SK-N-MC (cell line): ENCODE results near the gene PIK3CB.

Experiments
- DNase-seq: peaks from one replicate; pipeline ENCODE4 v3.0.0-alpha.2; 2011; ENCODE audit warnings: low read depth, low spot score
- H3K27ac ChIP-seq: fragments of 200-600 bp; sonication (generic); 2 replicates; pipeline ENCODE4 v1.5.1; 2016; ENCODE audit warnings: mixed run types
- H3K36me3 ChIP-seq: fragments of 200-600 bp; sonication (generic); 2 replicates; pipeline ENCODE4 v1.6.1; 2017; ENCODE audit warnings: antibody characterized with exemption, low read length, mixed read lengths; ENCODE audit not compliant: insufficient read depth
- H3K4me3 ChIP-seq: fragments of 200-600 bp; sonication (generic); 2 replicates; pipeline ENCODE4 v1.5.1; 2016
- H3K9ac ChIP-seq: fragments of 200-600 bp; sonication (generic); 2 replicates; pipeline ENCODE4 v1.8.0; 2017; ENCODE audit warnings: mixed run types, mixed read lengths; ENCODE audit not compliant: insufficient read length
- H3K9me3 ChIP-seq: fragments of 200-600 bp; sonication (generic); 2 replicates; pipeline ENCODE4 v1.6.1; 2017; ENCODE audit warnings: low read depth, mild to moderate bottlenecking, antibody characterized with exemption, low read length, moderate library complexity, mixed read lengths
- EZH2 ChIP-seq: fragments of 200-600 bp; sonication (generic); IDR thresholded peaks from one replicate; pipeline ENCODE4 v1.6.1; 2017; ENCODE audit warnings: antibody characterized with exemption
- FOXP2 ChIP-seq: optimal IDR thresholded peaks from 2 replicates; pipeline ENCODE3; 2011; ENCODE audit warnings: mild to moderate bottlenecking, moderate library complexity; ENCODE audit not compliant: insufficient read depth; ENCODE audit errors: extremely low read length, control extremely low read depth
- POLR2AphosphoS5 ChIP-seq: IDR thresholded peaks from 2 replicates; pipeline ENCODE4 v1.6.1; 2012; ENCODE audit warnings: mild to moderate bottlenecking, low read depth, low read length, borderline replicate concordance

PIK3CB gene

DNA sequence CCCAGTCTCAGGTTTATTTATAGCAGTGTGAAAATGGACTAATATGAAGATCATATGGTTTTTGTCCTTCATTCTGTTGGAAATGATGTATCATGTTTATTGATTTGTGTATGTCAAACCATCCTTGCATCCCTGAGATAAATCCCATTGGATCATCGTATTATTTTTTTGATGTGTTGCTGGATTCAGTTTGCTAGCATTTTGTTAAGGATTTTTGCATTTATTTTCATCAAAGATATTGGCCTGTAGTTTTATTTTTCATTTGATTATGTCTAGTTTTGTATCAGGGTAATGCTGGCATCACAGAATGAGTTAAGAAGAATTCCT is 191.8 kb downstream of the PIK3CB start:
- Histone ChIP-seq H3K36me3 (no peaks in the 10 kb centered on the region), H3K27ac (no peak overlapping the region), H3K9me3 (no peaks in the 10 kb centered on the region; the same call in 1 of the 2 replicates), H3K4me3 (no peak overlapping the region), H3K9ac (no peak overlapping the region)
- no peak for DNase-seq
- TF ChIP-seq POLR2AphosphoS5 (no peak), FOXP2 (no peak), EZH2 (no peak)

DNA sequence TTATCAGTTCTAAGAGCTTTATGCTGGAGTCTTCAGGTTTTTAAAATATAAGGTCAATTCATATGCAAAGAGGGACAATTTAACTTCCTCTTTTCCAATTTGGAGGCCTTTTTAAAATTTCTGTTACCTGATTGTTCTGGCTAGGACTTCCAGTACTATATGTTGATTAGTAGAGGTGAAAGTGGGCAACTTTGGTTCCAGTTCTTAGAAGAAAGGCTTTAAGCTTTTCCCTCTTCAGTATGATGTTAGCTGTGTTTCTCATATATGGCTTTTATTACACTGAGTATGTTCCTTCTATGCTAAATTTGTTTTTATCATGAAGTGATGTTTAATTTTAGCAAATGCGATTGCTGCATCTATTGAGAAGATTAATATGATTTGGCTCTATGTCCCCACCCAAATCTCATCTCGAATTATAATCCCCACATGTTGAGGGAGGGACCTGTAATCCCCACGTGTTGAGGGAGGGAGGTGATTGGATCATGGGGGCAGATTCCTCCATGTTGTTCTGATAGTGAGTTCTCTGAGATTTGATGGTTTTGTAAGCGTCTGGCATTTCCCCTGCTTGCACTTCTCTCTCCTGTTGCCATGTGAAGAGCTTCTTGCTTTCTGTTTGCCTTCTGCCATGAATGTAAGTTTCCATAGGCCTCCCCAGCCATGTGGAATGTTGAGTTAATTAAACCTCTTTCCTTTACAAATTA is 192.4 kb downstream of the PIK3CB start:
- Histone ChIP-seq H3K4me3 (no peak overlapping the region), H3K36me3 (no peaks in the 10 kb centered on the region), H3K9me3 (no peaks in the 10 kb centered on the region; the same call in 1 of the 2 replicates), H3K9ac (no peak overlapping the region), H3K27ac (no peak overlapping the region)
- TF ChIP-seq FOXP2 (no peak), EZH2 (no peak), POLR2AphosphoS5 (no peak)
- DNase-seq, result no peak

GRCh38 chr3:138640537-138640936 is 194.2 kb downstream of the PIK3CB start:
- Histone ChIP-seq H3K9me3 (no peaks in the 10 kb centered on the region; the same call in 1 of the 2 replicates), H3K27ac (no peak overlapping the region), H3K9ac (no peak overlapping the region), H3K36me3 (no peaks in the 10 kb centered on the region), H3K4me3 (no peak overlapping the region)
- DNase-seq, result no peak
- no peak for TF ChIP-seq POLR2AphosphoS5

DNA sequence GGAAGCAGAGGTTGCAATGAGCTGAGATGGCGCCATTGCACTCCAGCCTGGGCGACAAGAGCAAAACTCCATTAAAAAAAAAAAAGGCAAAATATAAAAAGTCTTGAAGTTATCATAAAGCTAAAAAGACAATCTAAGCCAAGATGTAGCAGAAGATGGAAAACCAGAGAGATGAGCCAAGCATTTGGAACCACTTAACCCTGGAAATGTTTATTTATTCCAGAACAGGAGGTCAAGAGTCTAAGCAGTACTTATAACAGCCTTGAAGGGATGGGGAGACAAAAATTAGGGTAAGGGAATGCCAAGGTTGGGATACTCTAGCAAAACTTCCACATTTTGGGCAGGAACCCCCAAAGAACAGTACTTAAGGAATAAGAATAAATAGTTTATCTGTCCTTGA is 196.1 kb downstream of the PIK3CB start:
- Histone ChIP-seq H3K9me3 (no peaks in the 10 kb centered on the region; the same call in 1 of the 2 replicates), H3K27ac (no peak overlapping the region), H3K36me3 (no peaks in the 10 kb centered on the region), H3K9ac (no peak overlapping the region), H3K4me3 (no peak overlapping the region)
- TF ChIP-seq FOXP2 (no peak), POLR2AphosphoS5 (no peak), EZH2 (no peak)
- no peak for DNase-seq

- Histone ChIP-seq H3K27ac (no peak overlapping the region), H3K9ac (no peak overlapping the region), H3K9me3 (no peaks in the 10 kb centered on the region), H3K36me3 (no peaks in the 10 kb centered on the region), H3K4me3 (no peak overlapping the region)
- no peak for DNase-seq
- TF ChIP-seq EZH2 (no peak), FOXP2 (no peak), POLR2AphosphoS5 (no peak)
Measured at GRCh38 chr3:138629526-138629925, 205.2 kb downstream of the PIK3CB start.

GRCh38 chr3:138625707-138626365 is 208.9 kb downstream of the PIK3CB start:
- Histone ChIP-seq H3K27ac (no peak overlapping the region), H3K9me3 (no peaks in the 10 kb centered on the region), H3K4me3 (no peak overlapping the region), H3K36me3 (no peaks in the 10 kb centered on the region), H3K9ac (no peak overlapping the region)
- DNase-seq, result no peak
- no peak for TF ChIP-seq EZH2
- TF ChIP-seq FOXP2, result no peak
- no peak for TF ChIP-seq POLR2AphosphoS5

GRCh38 chr3:138624518-138624917 is 210.2 kb downstream of the PIK3CB start:
- H3K9ac ChIP-seq, result no peak overlapping the region
- H3K27ac ChIP-seq, result no peak overlapping the region
- H3K36me3 ChIP-seq, result no peaks in the 10 kb centered on the region
- H3K4me3 ChIP-seq, result no peak overlapping the region
- no peaks in the 10 kb centered on the region for H3K9me3 ChIP-seq
- no peak for DNase-seq
- TF ChIP-seq EZH2 (no peak), FOXP2 (no peak)

GRCh38 chr3:138620431-138620830 is 214.3 kb downstream of the PIK3CB start:
- TF ChIP-seq POLR2AphosphoS5, result no peak
- Histone ChIP-seq H3K4me3 (no peak overlapping the region), H3K9me3 (no peaks in the 10 kb centered on the region), H3K9ac (no peak overlapping the region), H3K36me3 (no peaks in the 10 kb centered on the region), H3K27ac (no peak overlapping the region)
- no peak for DNase-seq

GRCh38 chr3:138615462-138615861 is 219.3 kb downstream of the PIK3CB start:
- H3K27ac ChIP-seq, result no peak overlapping the region
- H3K9me3 ChIP-seq, result no peaks in the 10 kb centered on the region
- no peak for DNase-seq
- H3K36me3 ChIP-seq, result no peaks in the 10 kb centered on the region
- no peak overlapping the region for H3K9ac ChIP-seq
- TF ChIP-seq EZH2 (no peak), POLR2AphosphoS5 (no peak), FOXP2 (no peak)
- no peak overlapping the region for H3K4me3 ChIP-seq
